Measurements from ENCODE around the gene RAB27A.

DNA sequence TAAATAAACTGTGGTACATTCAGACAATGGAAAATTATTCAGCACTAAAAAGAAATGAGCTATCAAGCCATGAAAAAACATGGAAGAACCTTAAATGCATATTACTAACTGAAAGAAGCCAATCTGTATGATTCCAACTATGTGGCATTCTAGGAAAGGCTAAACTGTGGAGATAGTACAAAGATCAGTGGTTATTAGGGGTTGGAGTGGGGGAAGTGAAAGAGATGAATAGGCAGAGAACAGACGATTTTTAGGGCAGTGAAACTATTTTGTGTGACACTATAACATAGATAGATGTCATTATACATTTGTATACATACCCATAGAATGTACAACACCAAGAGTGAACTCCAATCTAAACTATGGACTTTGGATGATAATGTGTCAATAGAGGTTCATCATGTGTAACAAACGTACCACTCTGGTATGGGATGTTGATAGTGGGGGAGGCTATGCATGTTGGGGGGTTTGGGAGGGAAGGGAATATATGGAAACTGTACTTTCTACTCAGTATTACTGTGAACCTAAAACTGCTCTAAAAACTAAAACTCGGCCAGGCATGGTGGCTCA, 29.0 kb downstream of the RAB27A start:
- TF ChIP-seq EZH2 (IDR thresholded peaks at IDR 0.05; ENCODE audit: borderline replicate concordance, low read length): no peak
- TF ChIP-seq, protein P1, sequence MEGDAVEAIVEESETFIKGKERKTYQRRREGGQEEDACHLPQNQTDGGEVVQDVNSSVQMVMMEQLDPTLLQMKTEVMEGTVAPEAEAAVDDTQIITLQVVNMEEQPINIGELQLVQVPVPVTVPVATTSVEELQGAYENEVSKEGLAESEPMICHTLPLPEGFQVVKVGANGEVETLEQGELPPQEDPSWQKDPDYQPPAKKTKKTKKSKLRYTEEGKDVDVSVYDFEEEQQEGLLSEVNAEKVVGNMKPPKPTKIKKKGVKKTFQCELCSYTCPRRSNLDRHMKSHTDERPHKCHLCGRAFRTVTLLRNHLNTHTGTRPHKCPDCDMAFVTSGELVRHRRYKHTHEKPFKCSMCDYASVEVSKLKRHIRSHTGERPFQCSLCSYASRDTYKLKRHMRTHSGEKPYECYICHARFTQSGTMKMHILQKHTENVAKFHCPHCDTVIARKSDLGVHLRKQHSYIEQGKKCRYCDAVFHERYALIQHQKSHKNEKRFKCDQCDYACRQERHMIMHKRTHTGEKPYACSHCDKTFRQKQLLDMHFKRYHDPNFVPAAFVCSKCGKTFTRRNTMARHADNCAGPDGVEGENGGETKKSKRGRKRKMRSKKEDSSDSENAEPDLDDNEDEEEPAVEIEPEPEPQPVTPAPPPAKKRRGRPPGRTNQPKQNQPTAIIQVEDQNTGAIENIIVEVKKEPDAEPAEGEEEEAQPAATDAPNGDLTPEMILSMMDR (IDR thresholded peaks at IDR 0.05; ENCODE audit: low read length): no peak
